ENCODE results near the gene BUB3. TPM values are rescaled to one million over a fixed set of nuclear protein-coding genes. Genes with fewer than 3 reads are reported as not detected.

BUB3 gene
- total RNA-seq, 2 donors from 2014 or later = 163 to 226 TPM

DNA sequence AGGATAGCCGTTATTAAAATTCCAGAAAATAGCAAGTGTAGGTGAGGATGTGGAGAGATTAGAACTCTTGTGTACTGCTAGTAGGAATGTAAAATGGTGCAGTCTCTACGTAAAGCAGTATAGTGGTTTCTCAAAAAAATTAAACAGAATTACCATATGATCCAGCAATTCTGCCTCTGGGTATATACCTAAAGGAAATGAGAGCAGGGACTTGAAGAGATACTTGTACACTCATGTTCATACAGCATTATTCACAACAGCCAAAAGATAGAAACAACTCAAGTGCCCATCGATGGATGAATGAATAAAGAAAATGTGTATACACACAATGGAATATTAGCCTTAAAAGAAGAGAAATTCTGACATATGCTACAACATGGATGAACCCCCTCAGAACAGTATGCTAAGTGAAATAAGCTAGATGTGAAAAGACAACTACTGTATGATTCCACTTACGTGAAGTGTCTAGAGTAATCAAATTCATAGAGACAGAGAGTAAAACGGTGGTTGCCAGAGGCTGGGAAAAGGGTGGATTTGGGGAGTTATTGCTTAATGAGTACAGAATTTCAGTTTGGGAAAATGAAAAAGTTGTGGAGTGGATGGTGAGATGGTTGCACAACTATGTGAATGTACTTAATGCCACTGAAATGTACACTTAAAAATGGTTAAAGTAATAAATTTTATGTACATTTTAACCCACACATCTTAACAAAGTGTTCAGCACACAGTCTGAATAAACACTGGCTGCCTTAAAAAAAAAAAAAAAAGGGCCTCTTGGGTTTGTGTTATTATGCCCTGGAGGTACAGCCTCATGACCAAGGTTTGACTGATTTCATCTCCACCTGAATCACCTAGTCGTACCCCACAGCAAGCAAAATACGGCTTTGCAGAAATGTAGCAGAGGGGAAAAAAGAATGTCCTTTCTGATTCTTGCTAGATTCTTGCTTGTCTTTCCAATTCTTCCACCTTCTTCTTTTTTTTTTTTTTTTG is 26.2 kb downstream of the BUB3 start:
- Mint-ChIP-seq H3K27ac (no peak overlapping the region), H3K4me3 (no peak overlapping the region), H3K27me3 (no peaks in the 10 kb centered on the region), H3K36me3 (peaks cover 39% of the 10 kb centered on the region), H3K4me1 (ENCODE audit: low read depth in 2 of 2) (peaks cover 0 to 5% of the 10 kb centered on the region in 2 donors), H3K9me3 (peaks cover 5% of the 10 kb centered on the region)
- DNase-seq (ENCODE audit: low spot score) (no peak), ATAC-seq (no peak)

GRCh38 chr10:123183724-123184123 is 29.5 kb downstream of the BUB3 start:
- H3K36me3 Mint-ChIP-seq = peaks cover 36% of the 10 kb centered on the region

GRCh38 chr10:123187781-123188180 is 33.6 kb downstream of the BUB3 start:
- Mint-ChIP-seq H3K27me3 (no peaks in the 10 kb centered on the region), H3K27ac (no peak overlapping the region), H3K36me3 (peaks cover 36% of the 10 kb centered on the region), H3K4me1 (ENCODE audit: low read depth in 2 of 2) (peaks cover 0 to 4% of the 10 kb centered on the region in 2 donors), H3K9me3 (peaks cover 3% of the 10 kb centered on the region), H3K4me3 (no peak overlapping the region)
- ATAC-seq = no peak
- DNase-seq (ENCODE audit: low spot score) = no peak

More at GRCh38 chr10:123183724-123184123, 29.5 kb downstream of the BUB3 start:
- ATAC-seq = no peak
- H3K4me3 Mint-ChIP-seq = no peak overlapping the region
- no peak for DNase-seq (ENCODE audit: low spot score)
- no peak overlapping the region for H3K27ac Mint-ChIP-seq
- peaks cover 3% of the 10 kb centered on the region for H3K9me3 Mint-ChIP-seq
- H3K4me1 Mint-ChIP-seq (ENCODE audit: low read depth in 2 of 2) = peaks cover 0 to 7% of the 10 kb centered on the region in 2 donors
- no peaks in the 10 kb centered on the region for H3K27me3 Mint-ChIP-seq

DNA sequence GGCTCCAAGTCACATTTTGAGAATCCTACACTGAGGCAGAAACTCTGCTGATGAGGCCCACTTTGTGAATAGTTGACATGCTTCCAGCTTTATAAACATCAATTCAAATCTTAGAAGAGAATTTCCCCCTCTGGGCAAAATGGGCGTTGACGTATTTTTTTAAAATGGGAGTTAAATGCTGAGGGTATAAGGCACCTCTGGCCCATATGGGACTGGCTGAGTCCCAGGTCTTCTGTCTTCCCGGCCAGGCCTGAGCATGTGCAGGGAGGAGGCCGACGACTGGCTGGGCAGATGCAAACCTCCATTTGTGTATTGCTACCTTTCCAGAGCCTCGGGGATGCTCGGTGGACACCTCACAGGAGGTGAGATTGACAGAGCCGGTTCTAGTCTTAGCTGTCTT is 37.7 kb downstream of the BUB3 start:
- Mint-ChIP-seq H3K27ac (no peak overlapping the region), H3K27me3 (no peaks in the 10 kb centered on the region), H3K4me3 (no peak overlapping the region), H3K4me1 (ENCODE audit: low read depth in 2 of 2) (peaks cover 0 to 4% of the 10 kb centered on the region in 2 donors), H3K9me3 (no peaks in the 10 kb centered on the region), H3K36me3 (peaks cover 1% of the 10 kb centered on the region)
- ATAC-seq (no peak), DNase-seq (ENCODE audit: low spot score) (no peak)

GRCh38 chr10:123194056-123194455 is 39.9 kb downstream of the BUB3 start:
- H3K4me1 Mint-ChIP-seq (ENCODE audit: low read depth in 2 of 2) = peaks cover 4 to 5% of the 10 kb centered on the region in 2 donors
- ATAC-seq = no peak
- no peak overlapping the region for H3K4me3 Mint-ChIP-seq
- H3K27me3 Mint-ChIP-seq = no peaks in the 10 kb centered on the region
- H3K9me3 Mint-ChIP-seq = no peaks in the 10 kb centered on the region
- H3K36me3 Mint-ChIP-seq = peaks cover 4% of the 10 kb centered on the region
- DNase-seq (ENCODE audit: low spot score) = no peak
- H3K27ac Mint-ChIP-seq = no peak overlapping the region

GRCh38 chr10:123200531-123200930 is 46.3 kb downstream of the BUB3 start:
- H3K27ac Mint-ChIP-seq = no peak overlapping the region
- peaks cover 9 to 12% of the 10 kb centered on the region in 2 donors for H3K4me1 Mint-ChIP-seq (ENCODE audit: low read depth in 2 of 2)
- H3K36me3 Mint-ChIP-seq = peaks cover 7% of the 10 kb centered on the region
- H3K27me3 Mint-ChIP-seq = no peaks in the 10 kb centered on the region
- H3K4me3 Mint-ChIP-seq = no peak overlapping the region
- H3K9me3 Mint-ChIP-seq = no peaks in the 10 kb centered on the region
- DNase-seq (ENCODE audit: low spot score) (no peak), ATAC-seq (no peak)

- DNase-seq (ENCODE audit: low spot score) = no peak
- Mint-ChIP-seq H3K9me3 (no peaks in the 10 kb centered on the region), H3K36me3 (peaks cover 16% of the 10 kb centered on the region), H3K27me3 (no peaks in the 10 kb centered on the region), H3K27ac (peak overlapping the region in 1 of 2 donors; percentile 12), H3K4me1 (ENCODE audit: low read depth in 2 of 2) (peaks cover 13 to 14% of the 10 kb centered on the region in 2 donors), H3K4me3 (no peak overlapping the region)
- ATAC-seq = peak in 1 of 2 donors; percentile 31
These were observed 48.3 kb downstream of the BUB3 start for GRCh38 chr10:123202506-123202905.

DNA sequence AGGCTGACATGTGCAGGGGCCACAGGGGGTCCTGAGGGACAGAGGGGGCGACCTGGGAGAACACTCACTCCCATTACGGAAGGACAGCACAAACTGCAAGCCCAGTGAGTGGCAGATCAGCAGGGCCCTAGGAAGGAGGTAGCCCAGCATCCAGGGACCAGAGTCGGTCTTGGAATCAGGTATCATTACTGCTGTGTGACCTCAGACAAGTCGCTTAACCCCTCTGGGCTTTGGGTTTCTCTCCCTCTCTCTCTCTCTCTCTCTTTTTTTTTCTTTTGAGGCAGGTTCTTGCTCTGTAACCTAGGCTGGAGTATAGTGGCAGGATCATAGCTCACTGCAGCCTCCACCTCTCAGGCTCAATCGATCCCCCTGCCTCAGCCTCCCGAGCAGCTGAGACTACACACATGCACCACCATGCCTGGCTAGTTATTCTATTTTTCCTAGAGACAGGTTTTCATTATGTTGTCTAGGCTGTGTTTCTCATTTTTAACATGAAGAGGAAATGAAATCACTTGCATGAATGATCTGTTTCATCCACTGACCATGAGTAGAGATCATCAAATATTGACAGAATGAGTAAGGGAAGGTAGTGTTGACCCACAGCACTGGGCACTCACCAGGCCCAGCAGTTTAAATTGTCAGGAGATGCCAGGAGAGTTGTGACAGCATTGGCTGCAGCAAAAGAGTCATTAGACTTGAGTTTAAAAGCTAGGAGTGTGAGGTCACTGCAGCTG is 49.4 kb downstream of the BUB3 start:
- Mint-ChIP-seq H3K4me1 (ENCODE audit: low read depth in 2 of 2) (peaks cover 10 to 13% of the 10 kb centered on the region in 2 donors), H3K27ac (no peak overlapping the region), H3K9me3 (no peaks in the 10 kb centered on the region), H3K36me3 (peaks cover 21% of the 10 kb centered on the region), H3K4me3 (no peak overlapping the region), H3K27me3 (no peaks in the 10 kb centered on the region)
- ATAC-seq (no peak), DNase-seq (ENCODE audit: low spot score) (no peak)

DNA sequence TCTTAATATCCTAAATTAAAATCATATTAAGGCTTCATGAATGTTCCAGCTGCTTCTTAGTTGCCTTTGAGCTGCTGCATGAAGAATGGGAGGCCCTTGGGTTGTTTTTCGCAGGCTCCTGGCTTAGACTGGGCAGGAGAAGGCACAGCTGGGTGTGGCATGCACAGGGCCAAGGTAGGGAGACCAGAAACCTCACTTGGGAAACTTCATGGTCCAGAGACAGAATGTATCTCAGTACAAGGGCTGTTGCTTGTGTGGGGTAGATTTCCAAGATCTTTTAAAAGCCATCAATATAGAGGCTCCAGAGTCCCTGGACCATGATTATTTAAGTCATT is 49.9 kb downstream of the BUB3 start:
- Mint-ChIP-seq H3K27ac (no peak overlapping the region), H3K4me3 (no peak overlapping the region), H3K4me1 (ENCODE audit: low read depth in 2 of 2) (peaks cover 8 to 13% of the 10 kb centered on the region in 2 donors), H3K36me3 (peaks cover 21% of the 10 kb centered on the region), H3K27me3 (no peaks in the 10 kb centered on the region), H3K9me3 (no peaks in the 10 kb centered on the region)
- ATAC-seq (no peak), DNase-seq (ENCODE audit: low spot score) (no peak)

- peaks cover 8 to 13% of the 10 kb centered on the region in 2 donors for H3K4me1 Mint-ChIP-seq (ENCODE audit: low read depth in 2 of 2)
- no peak for ATAC-seq
- H3K9me3 Mint-ChIP-seq = no peaks in the 10 kb centered on the region
- DNase-seq (ENCODE audit: low spot score) = no peak
- no peak overlapping the region for H3K27ac Mint-ChIP-seq
- H3K4me3 Mint-ChIP-seq = no peak overlapping the region
- no peaks in the 10 kb centered on the region for H3K27me3 Mint-ChIP-seq
- peaks cover 24% of the 10 kb centered on the region for H3K36me3 Mint-ChIP-seq
These were observed 50.8 kb downstream of the BUB3 start for GRCh38 chr10:123205041-123205440.

GRCh38 chr10:123212063-123212462 is 57.9 kb downstream of the BUB3 start:
- Mint-ChIP-seq H3K27me3 (no peaks in the 10 kb centered on the region), H3K4me1 (ENCODE audit: low read depth in 2 of 2) (no peaks in the 10 kb centered on the region), H3K27ac (no peak overlapping the region), H3K36me3 (peaks cover 30% of the 10 kb centered on the region), H3K4me3 (no peak overlapping the region), H3K9me3 (peaks cover 3% of the 10 kb centered on the region)
- ATAC-seq (no peak), DNase-seq (ENCODE audit: low spot score) (no peak)

DNA sequence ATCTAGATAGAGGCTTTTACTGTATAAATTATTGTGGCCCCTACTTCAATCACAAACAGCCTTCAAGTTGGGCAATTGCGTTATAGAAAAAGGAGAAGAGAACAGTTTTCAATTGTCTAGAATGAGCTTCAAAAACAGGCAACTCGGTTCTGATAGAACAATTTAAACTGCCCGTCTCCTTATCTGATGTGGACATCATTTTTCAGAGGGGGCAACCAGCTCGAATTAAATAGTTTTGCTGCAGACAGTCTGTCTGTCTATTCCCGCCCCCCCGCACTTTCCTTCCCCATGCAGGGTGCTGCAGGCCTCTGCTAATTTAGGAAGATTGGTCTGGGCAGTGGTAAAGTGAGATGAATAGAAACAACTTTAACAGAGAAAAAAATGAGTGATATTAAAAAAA is 58.4 kb downstream of the BUB3 start:
- Mint-ChIP-seq H3K36me3 (peaks cover 30% of the 10 kb centered on the region), H3K4me3 (no peak overlapping the region), H3K27me3 (no peaks in the 10 kb centered on the region), H3K27ac (no peak overlapping the region), H3K9me3 (peaks cover 3% of the 10 kb centered on the region), H3K4me1 (ENCODE audit: low read depth in 2 of 2) (no peaks in the 10 kb centered on the region)
- DNase-seq (ENCODE audit: low spot score) = no peak
- ATAC-seq = no peak

DNA sequence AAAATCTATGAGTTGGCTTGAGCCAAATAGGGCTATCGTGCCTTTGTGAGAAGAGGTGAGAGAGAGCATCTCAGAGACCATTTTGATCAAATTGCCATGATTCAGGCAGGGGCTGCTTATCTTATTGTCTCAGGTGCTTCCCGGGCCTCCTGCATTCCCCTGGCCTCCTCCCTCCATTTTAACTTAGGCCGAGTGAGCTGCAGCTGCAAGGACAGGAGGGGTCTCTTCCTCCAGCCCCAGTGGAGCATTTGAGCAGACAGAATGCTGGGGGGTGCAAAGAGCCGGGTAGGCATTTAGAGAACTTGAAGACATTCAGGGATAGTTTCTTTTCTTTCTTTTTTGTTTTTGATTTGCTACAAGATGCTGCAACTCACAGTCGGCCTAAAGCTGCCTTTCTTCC is 59.0 kb downstream of the BUB3 start:
- H3K27ac Mint-ChIP-seq = no peak overlapping the region
- DNase-seq (ENCODE audit: low spot score) (no peak), ATAC-seq (no peak)
- peaks cover 3% of the 10 kb centered on the region for H3K9me3 Mint-ChIP-seq
- H3K27me3 Mint-ChIP-seq = no peaks in the 10 kb centered on the region
- H3K4me1 Mint-ChIP-seq (ENCODE audit: low read depth in 2 of 2) = no peaks in the 10 kb centered on the region
- H3K36me3 Mint-ChIP-seq = peaks cover 24% of the 10 kb centered on the region
- H3K4me3 Mint-ChIP-seq = no peak overlapping the region
